H9 (cell line): ENCODE data around the gene CENPP. TPM values are rescaled to one million over a fixed set of nuclear protein-coding genes. Genes with fewer than 3 reads are reported as not detected.

Source experiments
- DNase-seq: peaks from one replicate; pipeline ENCODE4 v3.0.0-alpha.2; 2017
- H2AFZ ChIP-seq: one replicate; pipeline ENCODE4 v1.6.1; 2013; ENCODE audit warnings: mild to moderate bottlenecking, low read length, control low read depth, moderate library complexity
- H2AK5ac ChIP-seq: 2 replicates; pipeline ENCODE4 v1.6.1; 2013; ENCODE audit warnings: low read length, control low read depth, mixed read lengths; ENCODE audit not compliant: insufficient read length
- H2BK120ac ChIP-seq: one replicate; pipeline ENCODE4 v1.6.1; 2013; ENCODE audit warnings: low read depth, mild to moderate bottlenecking, low read length, control low read depth, inconsistent platforms; ENCODE audit not compliant: poor library complexity, severe bottlenecking
- H2BK12ac ChIP-seq: 2 replicates; pipeline ENCODE4 v1.6.1; 2013; ENCODE audit warnings: low read length, control low read depth, mixed read lengths, low read depth; ENCODE audit not compliant: insufficient read length
- H2BK15ac ChIP-seq: 2 replicates; pipeline ENCODE4 v1.6.1; 2013; ENCODE audit warnings: low read depth, low read length, control low read depth
- H2BK20ac ChIP-seq: one replicate; pipeline ENCODE4 v1.6.1; 2013; ENCODE audit warnings: low read depth, mild to moderate bottlenecking, low read length, control low read depth, inconsistent platforms; ENCODE audit not compliant: poor library complexity, severe bottlenecking
- H2BK5ac ChIP-seq: 2 replicates; pipeline ENCODE4 v1.6.1; 2013; ENCODE audit warnings: low read length, control low read depth, mixed read lengths; ENCODE audit not compliant: insufficient read length
- H3K14ac ChIP-seq: 2 replicates; pipeline ENCODE4 v1.6.1; 2013; ENCODE audit warnings: low read length, control low read depth; ENCODE audit not compliant: insufficient read depth
- H3K18ac ChIP-seq: 2 replicates; pipeline ENCODE4 v1.6.1; 2013; ENCODE audit warnings: low read depth, mild to moderate bottlenecking, mixed read lengths, low read length, control low read depth; ENCODE audit not compliant: insufficient read length
- H3K23ac ChIP-seq: 2 replicates; pipeline ENCODE4 v1.6.1; 2013; ENCODE audit warnings: low read length, control low read depth, mixed read lengths, low read depth; ENCODE audit not compliant: insufficient read length
- H3K23me2 ChIP-seq: 2 replicates; pipeline ENCODE4 v1.6.1; 2013; ENCODE audit warnings: low read depth, mild to moderate bottlenecking, mixed read lengths, low read length, control low read depth; ENCODE audit not compliant: insufficient read length, poor library complexity, severe bottlenecking
- H3K27ac ChIP-seq: 2 replicates; pipeline ENCODE4 v1.5.1; 2013; ENCODE audit warnings: low read length, control low read depth, mixed read lengths, low read depth; ENCODE audit not compliant: insufficient read length
- H3K27me3 ChIP-seq: 2 replicates; pipeline ENCODE4 v1.6.1; 2013; ENCODE audit warnings: low read length, control low read depth, inconsistent platforms; ENCODE audit not compliant: insufficient read depth
- H3K4ac ChIP-seq: 2 replicates; pipeline ENCODE4 v1.6.1; 2013; ENCODE audit warnings: low read depth, mild to moderate bottlenecking, control low read depth, inconsistent platforms, low read length, moderate library complexity
- H3K4me1 ChIP-seq: 2 replicates; pipeline ENCODE4 v1.6.1; 2013; ENCODE audit warnings: low read length, control low read depth, inconsistent platforms; ENCODE audit not compliant: insufficient read depth
- H3K4me2 ChIP-seq: 2 replicates; pipeline ENCODE4 v1.6.1; 2013; ENCODE audit warnings: low read length, control low read depth, mixed read lengths; ENCODE audit not compliant: insufficient read length, insufficient read depth
- H3K56ac ChIP-seq: 2 replicates; pipeline ENCODE4 v1.6.1; 2013; ENCODE audit warnings: low read depth, mild to moderate bottlenecking, mixed read lengths, low read length, control low read depth; ENCODE audit not compliant: insufficient read length
- H3K79me1 ChIP-seq: 2 replicates; pipeline ENCODE4 v1.6.1; 2013; ENCODE audit warnings: low read depth, mild to moderate bottlenecking, moderate library complexity, low read length, control low read depth, inconsistent platforms; ENCODE audit not compliant: insufficient read depth, poor library complexity, severe bottlenecking
- H3K79me2 ChIP-seq: 2 replicates; pipeline ENCODE4 v1.6.1; 2013; ENCODE audit warnings: low read length, control low read depth, inconsistent platforms; ENCODE audit not compliant: insufficient read depth
- H3K9ac ChIP-seq: 2 replicates; pipeline ENCODE4 v1.6.1; 2013; ENCODE audit warnings: low read length, control low read depth, mixed read lengths; ENCODE audit not compliant: insufficient read length; ENCODE audit errors: extremely low read depth
- H3K9me3 ChIP-seq: one replicate; pipeline ENCODE4 v1.6.1; 2013; ENCODE audit warnings: low read depth, low read length, inconsistent platforms; ENCODE audit not compliant: control insufficient read depth
- H3T11ph ChIP-seq: one replicate; pipeline ENCODE4 v1.6.1; 2013; ENCODE audit warnings: mild to moderate bottlenecking, low read length, control low read depth, inconsistent platforms
- H4K20me1 ChIP-seq: one replicate; pipeline ENCODE4 v1.6.1; 2013; ENCODE audit not compliant: control insufficient read depth, insufficient read length, insufficient read depth
- H4K5ac ChIP-seq: 2 replicates; pipeline ENCODE4 v1.6.1; 2013; ENCODE audit warnings: low read depth, mild to moderate bottlenecking, mixed read lengths, low read length, control low read depth; ENCODE audit not compliant: insufficient read length
- H4K8ac ChIP-seq: replicated peaks from 2 replicates; pipeline ENCODE4 v1.6.1; 2013; ENCODE audit warnings: low read length, control low read depth, mixed read lengths, low read depth; ENCODE audit not compliant: insufficient read length
- H4K91ac ChIP-seq: 2 replicates; pipeline ENCODE4 v1.6.1; 2013; ENCODE audit warnings: low read depth, mild to moderate bottlenecking, moderate library complexity, mixed read lengths, low read length, control low read depth; ENCODE audit not compliant: insufficient read length
- H3K27ac Mint-ChIP-seq, 3 experiments: 2 replicates in 2 of 3; 3 replicates in 1 of 3; pipeline ENCODE4 v1.8.0; 2020 to 2021; ENCODE audit warnings: mixed read lengths in 3 of 3, mild to moderate bottlenecking in 1 of 3, moderate library complexity in 1 of 3
- H3K27me3 Mint-ChIP-seq: 2 replicates; pipeline ENCODE4 v1.8.0; 2021; ENCODE audit warnings: low read depth, mild to moderate bottlenecking, moderate library complexity, mixed read lengths
- H3K36me3 Mint-ChIP-seq, 3 experiments: 2 replicates in 2 of 3; 3 replicates in 1 of 3; pipeline ENCODE4 v1.8.0; 2020 to 2021; ENCODE audit warnings: low read depth in 3 of 3, mixed read lengths in 3 of 3; ENCODE audit not compliant: insufficient read depth in 1 of 3
- H3K4me1 Mint-ChIP-seq, 2 experiments: 2 replicates each; pipeline ENCODE4 v1.8.0; 2020; ENCODE audit warnings: mixed read lengths in 2 of 2
- H3K4me3 Mint-ChIP-seq, 2 experiments: 2 replicates in 1 of 2; 3 replicates in 1 of 2; pipeline ENCODE4 v1.8.0; 2020 to 2021; ENCODE audit warnings: mild to moderate bottlenecking in 2 of 2, mixed read lengths in 2 of 2, moderate library complexity in 1 of 2
- H3K9me3 Mint-ChIP-seq, 2 experiments: 2 replicates in 1 of 2; 3 replicates in 1 of 2; pipeline ENCODE4 v1.8.0; 2020; ENCODE audit warnings: mild to moderate bottlenecking in 2 of 2, mixed read lengths in 2 of 2, moderate library complexity in 1 of 2
- CTCF ChIP-seq: fragments of 200-600 bp; sonication (generic); conservative IDR thresholded peaks from 3 replicates; pipeline ENCODE4 v1.8.0; 2021; ENCODE audit warnings: antibody characterized with exemption, mild to moderate bottlenecking
- WGBS: extraction: QIAGEN DNeasy Blood & Tissue Kit; methylation state at CpG from one replicate; pipeline ENCODE4 v1.1.7; 2013; ENCODE audit warnings: missing lambda C conversion rate, low lambda C conversion rate, mixed read lengths; ENCODE audit not compliant: insufficient read length; ENCODE audit errors: extremely low coverage; 5-methylcytosine and 5-hydroxymethylcytosine counted together
- total RNA-seq: library from RNA; stranded (reverse); gene quantifications from 2 replicates; pipeline ENCODE4 v1.2.1, GENCODE V29; 2021

CENPP gene
- total RNA-seq, 1 experiment from 2014 or later: 9.1 TPM

- H3K4me2 ChIP-seq: no peak overlapping the region
- H3K18ac ChIP-seq: no peak overlapping the region
- H3K9me3 ChIP-seq: no peaks in the 10 kb centered on the region
- no peaks in the 10 kb centered on the region for H4K20me1 ChIP-seq
- H3K14ac ChIP-seq: no peak overlapping the region
- Mint-ChIP-seq H3K27me3 (no peaks in the 10 kb centered on the region), H3K9me3 (no peaks in the 10 kb centered on the region), H3K36me3 (no peaks in the 10 kb centered on the region), H3K27ac (no peak overlapping the region), H3K4me1 (peaks cover 2 to 3% of the 10 kb centered on the region in 2 experiments; a peak in 2 of 4 replicates), H3K4me3 (no peak overlapping the region)
- H4K91ac ChIP-seq: no peak overlapping the region
- no peak overlapping the region for H4K8ac ChIP-seq
- no peak overlapping the region for H2BK120ac ChIP-seq
- no peaks in the 10 kb centered on the region for H3K4me1 ChIP-seq
- no peak overlapping the region for H2BK15ac ChIP-seq
- DNase-seq: no peak
- WGBS: no CpG with 5 or more reads among the region's 2 CpGs
- no peak overlapping the region for H2BK5ac ChIP-seq
- H2AFZ ChIP-seq: no peak overlapping the region
- H2BK20ac ChIP-seq: no peak overlapping the region
- no peaks in the 10 kb centered on the region for H3K79me1 ChIP-seq
- no peak overlapping the region for H3K56ac ChIP-seq
- no peaks in the 10 kb centered on the region for H3K23me2 ChIP-seq
- TF ChIP-seq CTCF: no peak
- no peak overlapping the region for H3K23ac ChIP-seq
- no peak overlapping the region for H4K5ac ChIP-seq
- H3K9ac ChIP-seq: no peak overlapping the region
- no peak overlapping the region for H2BK12ac ChIP-seq
- H3K27me3 ChIP-seq: no peaks in the 10 kb centered on the region
- no peaks in the 10 kb centered on the region for H3K79me2 ChIP-seq
- H3K4ac ChIP-seq: no peak overlapping the region
- H3T11ph ChIP-seq: no peak overlapping the region
- no peak overlapping the region for H3K27ac ChIP-seq
- H2AK5ac ChIP-seq: no peak overlapping the region
These were observed 97.9 kb downstream of the CENPP start for GRCh38 chr9:92423612-92424011.
